Endothelial cell of umbilical vein (primary cell): ENCODE measurements around the gene SYMPK. TPM values are rescaled to one million over a fixed set of nuclear protein-coding genes. Genes with fewer than 3 reads are reported as not detected.

ENCODE experiments used
- BruUV-seq: library from RNA; stranded (reverse); fragments of 400-500 nt; replicated peaks from 2 replicates; lab custom pipeline; 2021; lab: Mats Ljungman, UMichigan
- CTCF ChIA-PET: fragments of 300-600, 350-600 bp; sonication (Branson Sonifier 250); formaldehyde crosslinking; loops from one replicate; lab custom pipeline; 2021; ENCODE audit warnings: antibody characterized with exemption, inconsistent platforms; lab: Charles Lee
- POLR2A ChIA-PET: fragments of 300-600, 350-600 bp; sonication (Branson Sonifier 250); formaldehyde crosslinking; loops from one replicate; lab custom pipeline; 2021; ENCODE audit warnings: antibody characterized with exemption, inconsistent platforms; lab: Charles Lee
- DNase-seq: peaks from one replicate; pipeline ENCODE4 v3.0.0-alpha.2; 2011; ENCODE audit warnings: low read depth, low spot score
- FAIRE-seq: peaks from 2 replicates; lab custom pipeline; 2011; peaks lifted over from hg19 to GRCh38; lab: Jason Lieb, UNC
- H2AFZ ChIP-seq: 2 replicates; pipeline ENCODE4 v1.6.0; 2012; ENCODE audit warnings: low read depth, low read length, control low read depth, inconsistent platforms
- H3K27ac ChIP-seq: 2 replicates; pipeline ENCODE4 v1.5.1; 2011; ENCODE audit warnings: low read depth, mild to moderate bottlenecking, control low read depth, low read length, moderate library complexity; ENCODE audit not compliant: insufficient read depth
- H3K27me3 ChIP-seq, 2 experiments: 2 replicates each; pipeline versions ENCODE4 v1.6.0 to v1.6.1; 2011; ENCODE audit warnings: low read length in 2 of 2, mixed read lengths in 1 of 2; ENCODE audit not compliant: control insufficient read depth in 2 of 2, insufficient read depth in 2 of 2
- H3K36me3 ChIP-seq, 2 experiments: 2 replicates in 1 of 2; 3 replicates in 1 of 2; pipeline ENCODE4 v1.5.1; 2011; ENCODE audit warnings: low read length in 2 of 2, mild to moderate bottlenecking in 1 of 2, moderate library complexity in 1 of 2; ENCODE audit not compliant: control insufficient read depth in 2 of 2, insufficient read depth in 2 of 2; ENCODE audit errors: extremely low read depth in 1 of 2
- H3K4me1 ChIP-seq: 3 replicates; pipeline ENCODE4 v1.5.1; 2011; ENCODE audit warnings: mild to moderate bottlenecking, low read length; ENCODE audit not compliant: control insufficient read depth, insufficient read depth; ENCODE audit errors: extremely low read depth
- H3K4me2 ChIP-seq: 2 replicates; pipeline ENCODE4 v1.6.1; 2011; ENCODE audit warnings: low read length, control low read depth, mixed read lengths; ENCODE audit not compliant: insufficient read depth
- H3K4me3 ChIP-seq, 3 experiments: fragments of 200-600 bp in 1 of 3; sonication (generic), shearing (Covaris generic) in 1 of 3; replicated peaks in 1 of 3; 2 replicates each; pipeline ENCODE4 v1.5.1; 2011 to 2016; ENCODE audit warnings: control low read depth in 3 of 3, low read length in 3 of 3, mild to moderate bottlenecking in 2 of 3, inconsistent platforms in 1 of 3, low read depth in 1 of 3, moderate library complexity in 1 of 3; ENCODE audit not compliant: insufficient read depth in 1 of 3
- H3K79me2 ChIP-seq: 2 replicates; pipeline ENCODE4 v1.6.0; 2012; ENCODE audit warnings: low read length, inconsistent platforms; ENCODE audit not compliant: control insufficient read depth, insufficient read depth
- H3K9ac ChIP-seq: replicated peaks from 2 replicates; pipeline ENCODE3; 2011; ENCODE audit warnings: low read length, control low read depth; ENCODE audit not compliant: insufficient read depth; ENCODE audit errors: extremely low read depth
- H3K9me1 ChIP-seq: replicated peaks from 3 replicates; pipeline ENCODE4 v1.6.0; 2011; ENCODE audit warnings: mild to moderate bottlenecking, low read length; ENCODE audit not compliant: control insufficient read depth, insufficient read depth; ENCODE audit errors: extremely low read depth
- H3K9me3 ChIP-seq: replicated peaks from 2 replicates; pipeline ENCODE4 v1.5.1; 2012; ENCODE audit warnings: low read length, inconsistent platforms; ENCODE audit not compliant: control insufficient read depth, insufficient read depth
- H4K20me1 ChIP-seq: replicated peaks from 2 replicates; pipeline ENCODE3; 2011; ENCODE audit warnings: mild to moderate bottlenecking, low read length; ENCODE audit not compliant: control insufficient read depth, insufficient read depth; ENCODE audit errors: extremely low read depth
- EZH2 ChIP-seq: IDR thresholded peaks from 2 replicates; pipeline ENCODE4 v1.6.1; 2012; ENCODE audit warnings: borderline replicate concordance, low read depth, mild to moderate bottlenecking, moderate library complexity, low read length, inconsistent platforms; ENCODE audit not compliant: severe bottlenecking
- GATA2 ChIP-seq: IDR thresholded peaks from 2 replicates; pipeline ENCODE4 v1.7.0; 2011; ENCODE audit warnings: low read depth, mild to moderate bottlenecking, moderate library complexity, mixed read lengths, low read length; ENCODE audit not compliant: insufficient read length, insufficient read depth
- JUN ChIP-seq: IDR thresholded peaks from 2 replicates; pipeline ENCODE4 v1.6.1; 2011; ENCODE audit warnings: borderline replicate concordance, low read depth; ENCODE audit not compliant: insufficient read length, insufficient read depth
- MYC ChIP-seq: IDR thresholded peaks from one replicate; pipeline ENCODE4 v1.6.1; 2011; ENCODE audit warnings: mild to moderate bottlenecking, low read depth, low read length
- POLR2A ChIP-seq: IDR thresholded peaks from 2 replicates; pipeline ENCODE4 v1.6.1; 2012; ENCODE audit warnings: low read depth, mild to moderate bottlenecking, control low read depth, low read length
- dilution Hi-C: fragments of 300-500 bp; cut with MboI; formaldehyde crosslinking; loops from one replicate; pipeline ENCODE4 v1.15.0; 2019; ENCODE audit warnings: low sequenced_read_pairs; ENCODE audit not compliant: extremely low pct_ligation_motif_present
- intact Hi-C: fragments of 100-400 bp; cut with micrococcal nuclease; formaldehyde crosslinking; loops from one replicate; pipeline ENCODE4 v1.10.0; 2022
- polyA plus RNA-seq, 4 experiments: library from polyadenylated mRNA; depleted of rRNA in 3 of 4; stranded (reverse) in 3 of 4; unstranded in 1 of 4; fragments of >200 nt; gene quantifications; 2 replicates each; pipeline versions ENCODE4 v1.2.1 to v1.2.3, GENCODE V29; 2011 to 2012; ENCODE audit warnings: missing spikeins in 1 of 4
- total RNA-seq: library from RNA; stranded (reverse); gene quantifications from 2 replicates; pipeline ENCODE4 v1.2.3, GENCODE V29; 2021
- TF ChIP-seq, protein P1 (sequence below), 2 donors: IDR thresholded peaks; 1 replicate in 1 of 2; 2 replicates in 1 of 2; pipeline ENCODE4 v1.5.1; 2011; ENCODE audit warnings: low read length in 2 of 2, mild to moderate bottlenecking in 2 of 2, moderate library complexity in 2 of 2, control low read depth in 1 of 2, inconsistent platforms in 1 of 2, low read depth in 1 of 2; ENCODE audit not compliant: insufficient read depth in 1 of 2; ENCODE audit errors: extremely low read depth in 1 of 2

The SYMPK gene
- total and polyA plus RNA-seq, 2 donors (not counting 3 experiments of a cell fraction or from before 2014, with no cell fraction given), result 89.8 to 95.7 TPM

DNA sequence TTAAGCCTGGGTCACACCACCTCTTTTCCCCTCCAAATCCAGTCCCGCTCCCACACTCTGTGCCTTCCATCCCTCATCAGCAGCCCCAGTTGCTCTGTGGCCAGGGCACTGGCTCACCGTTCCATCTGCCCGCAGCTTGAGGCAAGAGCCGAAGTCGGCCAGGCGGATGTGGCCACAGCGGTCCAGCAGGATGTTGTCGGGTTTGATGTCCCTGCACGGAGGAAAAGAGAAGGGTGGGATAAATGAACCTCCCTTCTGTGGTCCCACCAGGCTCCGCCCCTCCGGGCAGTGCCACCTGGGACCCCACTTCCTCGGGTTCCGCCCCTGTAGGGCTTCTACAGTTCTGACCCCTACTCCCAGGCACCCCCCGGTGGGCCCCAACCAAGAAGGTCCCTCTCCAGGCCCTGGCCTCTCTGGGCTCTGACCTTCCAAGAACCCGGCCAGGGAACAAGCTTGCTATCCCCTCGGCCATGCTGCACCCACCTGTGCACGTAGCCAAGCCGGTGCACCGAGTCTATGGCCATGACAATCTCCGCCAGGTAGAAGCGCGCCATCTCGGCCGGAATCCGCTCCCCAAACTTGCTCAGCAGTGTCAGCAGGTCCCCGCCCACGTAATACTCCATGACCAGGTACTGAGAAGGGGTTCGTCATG, 84.8 kb downstream of the SYMPK start:
- ChIA-PET POLR2A (no interaction called here), CTCF (no interaction called here)
- Histone ChIP-seq H3K9ac (no peak overlapping the region), H3K9me1 (no peaks in the 10 kb centered on the region), H2AFZ (no peak overlapping the region), H3K4me3 (no peak overlapping the region), H3K4me1 (peaks cover 5% of the 10 kb centered on the region), H3K9me3 (no peaks in the 10 kb centered on the region), H3K27me3 (no peaks in the 10 kb centered on the region), H3K27ac (no peak overlapping the region), H3K4me2 (no peak overlapping the region), H3K36me3 (peaks cover 3 to 15% of the 10 kb centered on the region in 2 experiments), H3K79me2 (no peaks in the 10 kb centered on the region), H4K20me1 (no peaks in the 10 kb centered on the region)
- dilution Hi-C loops, result no loop called here
- FAIRE-seq (no peak), DNase-seq (no peak)
- intact Hi-C loops, result no loop called here
- no TSS peak for BruUV-seq
- TF ChIP-seq POLR2A, result no peak
- no peak for TF ChIP-seq GATA2
- TF ChIP-seq EZH2, result no peak
- no peak for TF ChIP-seq MYC
- TF ChIP-seq, protein P1, sequence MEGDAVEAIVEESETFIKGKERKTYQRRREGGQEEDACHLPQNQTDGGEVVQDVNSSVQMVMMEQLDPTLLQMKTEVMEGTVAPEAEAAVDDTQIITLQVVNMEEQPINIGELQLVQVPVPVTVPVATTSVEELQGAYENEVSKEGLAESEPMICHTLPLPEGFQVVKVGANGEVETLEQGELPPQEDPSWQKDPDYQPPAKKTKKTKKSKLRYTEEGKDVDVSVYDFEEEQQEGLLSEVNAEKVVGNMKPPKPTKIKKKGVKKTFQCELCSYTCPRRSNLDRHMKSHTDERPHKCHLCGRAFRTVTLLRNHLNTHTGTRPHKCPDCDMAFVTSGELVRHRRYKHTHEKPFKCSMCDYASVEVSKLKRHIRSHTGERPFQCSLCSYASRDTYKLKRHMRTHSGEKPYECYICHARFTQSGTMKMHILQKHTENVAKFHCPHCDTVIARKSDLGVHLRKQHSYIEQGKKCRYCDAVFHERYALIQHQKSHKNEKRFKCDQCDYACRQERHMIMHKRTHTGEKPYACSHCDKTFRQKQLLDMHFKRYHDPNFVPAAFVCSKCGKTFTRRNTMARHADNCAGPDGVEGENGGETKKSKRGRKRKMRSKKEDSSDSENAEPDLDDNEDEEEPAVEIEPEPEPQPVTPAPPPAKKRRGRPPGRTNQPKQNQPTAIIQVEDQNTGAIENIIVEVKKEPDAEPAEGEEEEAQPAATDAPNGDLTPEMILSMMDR (IDR thresholded peaks at IDR 0.05; ENCODE audit: extremely low read depth in 1 of 2, insufficient read depth in 1 of 2, low read depth in 1 of 2, low read length in 2 of 2), result no peak
- TF ChIP-seq JUN, result no peak
